Peyer's patch (tissue), 4 donors: Measurements from ENCODE around the gene VPS33A.

ENCODE experiments used
- CTCF ChIP-seq, 6 experiments: fragments of 450-650 bp in 4 of 6; fragments of 200-600 bp in 2 of 6; sonication (generic) in 1 of 6; IDR thresholded peaks; one replicate each; pipeline ENCODE4 v1.5.1; 2017 to 2019; ENCODE audit warnings: antibody characterized with exemption in 6 of 6, mild to moderate bottlenecking in 3 of 6, moderate library complexity in 1 of 6
- POLR2A ChIP-seq, 2 donors: fragments of 450-650 bp; IDR thresholded peaks; one replicate each; pipeline ENCODE4 v1.5.1; 2017; ENCODE audit warnings: antibody characterized with exemption in 2 of 2, mild to moderate bottlenecking in 2 of 2, moderate library complexity in 2 of 2

DNA sequence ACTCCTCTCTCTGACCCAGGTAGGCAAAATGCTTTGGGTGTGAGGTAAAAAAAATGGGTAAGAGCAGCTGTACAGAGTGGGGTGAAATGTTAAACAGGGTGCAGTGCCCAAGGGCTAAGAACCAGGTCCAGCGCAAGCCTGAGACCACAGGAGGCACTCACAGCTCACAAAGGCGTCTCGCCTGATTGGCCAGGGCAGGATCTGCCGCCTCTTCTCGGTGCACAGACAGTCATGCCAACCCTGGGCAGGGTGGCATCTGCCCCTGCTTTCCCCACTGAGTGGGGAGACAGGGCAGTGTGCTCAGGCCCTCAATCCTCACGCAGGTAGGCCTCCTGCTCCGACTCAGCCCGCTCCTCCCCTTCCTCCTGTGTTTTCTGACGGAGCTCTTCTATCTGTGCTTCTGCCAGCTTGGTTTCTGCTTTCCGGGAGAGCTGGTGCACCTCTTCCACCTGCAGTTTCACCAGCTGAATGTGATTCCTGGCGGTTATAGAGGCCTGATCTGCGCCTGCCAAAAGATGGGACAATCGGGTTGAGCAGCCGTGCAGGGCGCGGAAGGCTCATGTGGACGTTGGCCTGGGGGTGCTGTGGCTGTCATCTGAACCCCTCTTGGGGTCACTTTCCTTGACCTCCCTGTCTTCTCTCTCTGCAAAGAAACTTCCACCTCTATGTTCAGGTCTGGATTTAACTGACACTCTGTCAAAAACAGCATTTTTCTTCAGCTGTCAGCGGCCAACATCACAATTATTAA is 58.0 kb downstream of the VPS33A start:
- no peak for TF ChIP-seq POLR2A (IDR thresholded peaks at IDR 0.05)
- no peak for TF ChIP-seq CTCF (IDR thresholded peaks at IDR 0.05)
